ENCODE results near the gene GALNT18. TPM values are rescaled to one million over a fixed set of nuclear protein-coding genes. Genes with fewer than 3 reads are reported as not detected.

The GALNT18 gene
- total RNA-seq, 4 donors from 2014 or later, result 3.5 to 31.4 (median 11.1) TPM

GRCh38 chr11:11304550-11304949 is 317.3 kb downstream of the GALNT18 start:
- no peaks in the 10 kb centered on the region for H3K27me3 ChIP-seq
- no peak overlapping the region for H3K4me3 ChIP-seq
- no peaks in the 10 kb centered on the region for H3K36me3 ChIP-seq
- no peak for DNase-seq
- no peak overlapping the region for H3K27ac ChIP-seq
- no peaks in the 10 kb centered on the region for H3K4me1 ChIP-seq
- no peak for TF ChIP-seq CTCF (IDR thresholded peaks at IDR 0.05)
- TF ChIP-seq POLR2A (IDR thresholded peaks at IDR 0.05), result no peak
- no peaks in the 10 kb centered on the region for H3K9me3 ChIP-seq

GRCh38 chr11:11302565-11302964 is 319.2 kb downstream of the GALNT18 start:
- TF ChIP-seq POLR2A (IDR thresholded peaks at IDR 0.05) (no peak), CTCF (IDR thresholded peaks at IDR 0.05) (no peak)
- H3K36me3 ChIP-seq, result no peaks in the 10 kb centered on the region
- H3K9me3 ChIP-seq, result no peaks in the 10 kb centered on the region
- H3K4me3 ChIP-seq, result no peak overlapping the region
- no peak for DNase-seq
- no peaks in the 10 kb centered on the region for H3K27me3 ChIP-seq
- no peak overlapping the region for H3K27ac ChIP-seq
- H3K4me1 ChIP-seq, result no peaks in the 10 kb centered on the region

GRCh38 chr11:11301212-11301611 is 320.6 kb downstream of the GALNT18 start:
- no peak for TF ChIP-seq CTCF (IDR thresholded peaks at IDR 0.05)
- no peak for TF ChIP-seq POLR2A (IDR thresholded peaks at IDR 0.05)
- Histone ChIP-seq H3K27ac (no peak overlapping the region), H3K4me1 (no peaks in the 10 kb centered on the region), H3K36me3 (no peaks in the 10 kb centered on the region), H3K27me3 (no peaks in the 10 kb centered on the region), H3K4me3 (no peak overlapping the region), H3K9me3 (no peaks in the 10 kb centered on the region)
- no peak for DNase-seq

- Histone ChIP-seq H3K27me3 (no peaks in the 10 kb centered on the region), H3K36me3 (no peaks in the 10 kb centered on the region), H3K9me3 (no peaks in the 10 kb centered on the region), H3K4me1 (no peaks in the 10 kb centered on the region), H3K4me3 (no peak overlapping the region), H3K27ac (no peak overlapping the region)
- TF ChIP-seq CTCF (IDR thresholded peaks at IDR 0.05), result no peak
- TF ChIP-seq POLR2A (IDR thresholded peaks at IDR 0.05), result no peak
- DNase-seq, result no peak
Observed at GRCh38 chr11:11297578-11297977, 324.2 kb downstream of the GALNT18 start.

- Histone ChIP-seq H3K4me3 (no peak overlapping the region), H3K9me3 (no peaks in the 10 kb centered on the region), H3K4me1 (no peaks in the 10 kb centered on the region), H3K36me3 (no peaks in the 10 kb centered on the region), H3K27me3 (no peaks in the 10 kb centered on the region), H3K27ac (no peak overlapping the region)
- TF ChIP-seq POLR2A (IDR thresholded peaks at IDR 0.05) (no peak), CTCF (IDR thresholded peaks at IDR 0.05) (no peak)
- DNase-seq, result no peak
Observed at GRCh38 chr11:11296434-11296833, 325.4 kb downstream of the GALNT18 start.

GRCh38 chr11:11294551-11294855 is 327.3 kb downstream of the GALNT18 start:
- H3K27ac ChIP-seq, result no peak overlapping the region
- no peak for DNase-seq
- TF ChIP-seq CTCF (IDR thresholded peaks at IDR 0.05) (no peak), POLR2A (IDR thresholded peaks at IDR 0.05) (no peak)
- no peaks in the 10 kb centered on the region for H3K36me3 ChIP-seq
- no peak overlapping the region for H3K4me3 ChIP-seq
- no peaks in the 10 kb centered on the region for H3K9me3 ChIP-seq
- no peaks in the 10 kb centered on the region for H3K27me3 ChIP-seq
- no peaks in the 10 kb centered on the region for H3K4me1 ChIP-seq
